ENCODE results near the gene ARHGEF11. TPM values are rescaled to one million over a fixed set of nuclear protein-coding genes. Genes with fewer than 3 reads are reported as not detected.
A peak's percentile ranks its signal among the peaks of the same experiment; 100 is the strongest.

ARHGEF11 gene
- total and polyA plus RNA-seq, 9 of the 15 experiments (the other 6 are each of a cell fraction or from before 2014, with no cell fraction given) = 0.14 to 15.5 (median 9.0) TPM

DNA sequence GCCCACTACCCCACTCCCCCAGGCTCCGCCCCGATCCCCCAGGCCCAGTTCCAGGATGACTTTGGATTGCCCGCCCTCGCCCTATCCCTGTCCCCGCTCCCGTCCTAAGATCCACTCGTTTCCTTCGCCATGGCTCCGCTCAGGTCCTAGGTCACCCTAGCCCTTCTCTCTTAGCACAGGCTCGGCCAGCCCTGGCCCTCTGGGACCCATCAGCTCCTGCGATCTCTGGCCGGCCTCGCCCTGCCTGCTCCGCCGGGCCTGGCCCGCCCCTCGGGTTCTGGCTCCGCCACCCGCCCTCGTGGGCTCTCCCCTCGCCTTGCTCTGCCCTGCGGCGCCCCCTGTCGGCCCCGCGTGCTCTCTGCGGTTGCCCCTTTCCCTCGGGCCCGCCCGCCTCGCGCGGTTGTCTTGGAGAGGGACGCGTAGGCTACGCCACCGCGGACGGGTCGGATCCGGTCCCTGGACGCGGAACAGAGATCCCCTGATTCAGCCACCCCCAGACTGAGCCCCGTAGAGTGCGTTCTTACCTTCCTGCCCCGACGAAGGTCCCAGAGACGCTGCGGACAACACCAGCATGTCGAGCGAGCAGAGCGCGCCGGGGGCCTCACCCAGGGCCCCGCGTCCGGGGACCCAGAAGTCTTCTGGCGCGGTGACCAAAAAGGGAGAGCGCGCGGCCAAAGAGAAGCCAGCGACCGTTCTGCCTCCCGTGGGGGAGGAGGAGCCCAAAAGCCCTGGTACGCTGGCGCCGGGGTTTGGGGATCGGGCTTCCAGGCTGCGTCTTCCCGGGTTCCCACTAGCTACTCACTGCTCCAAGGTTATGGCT is 125.1 kb downstream of the ARHGEF11 start, which contains the start of gene LRRC71 (continued):
- TF ChIP-seq, protein P1, sequence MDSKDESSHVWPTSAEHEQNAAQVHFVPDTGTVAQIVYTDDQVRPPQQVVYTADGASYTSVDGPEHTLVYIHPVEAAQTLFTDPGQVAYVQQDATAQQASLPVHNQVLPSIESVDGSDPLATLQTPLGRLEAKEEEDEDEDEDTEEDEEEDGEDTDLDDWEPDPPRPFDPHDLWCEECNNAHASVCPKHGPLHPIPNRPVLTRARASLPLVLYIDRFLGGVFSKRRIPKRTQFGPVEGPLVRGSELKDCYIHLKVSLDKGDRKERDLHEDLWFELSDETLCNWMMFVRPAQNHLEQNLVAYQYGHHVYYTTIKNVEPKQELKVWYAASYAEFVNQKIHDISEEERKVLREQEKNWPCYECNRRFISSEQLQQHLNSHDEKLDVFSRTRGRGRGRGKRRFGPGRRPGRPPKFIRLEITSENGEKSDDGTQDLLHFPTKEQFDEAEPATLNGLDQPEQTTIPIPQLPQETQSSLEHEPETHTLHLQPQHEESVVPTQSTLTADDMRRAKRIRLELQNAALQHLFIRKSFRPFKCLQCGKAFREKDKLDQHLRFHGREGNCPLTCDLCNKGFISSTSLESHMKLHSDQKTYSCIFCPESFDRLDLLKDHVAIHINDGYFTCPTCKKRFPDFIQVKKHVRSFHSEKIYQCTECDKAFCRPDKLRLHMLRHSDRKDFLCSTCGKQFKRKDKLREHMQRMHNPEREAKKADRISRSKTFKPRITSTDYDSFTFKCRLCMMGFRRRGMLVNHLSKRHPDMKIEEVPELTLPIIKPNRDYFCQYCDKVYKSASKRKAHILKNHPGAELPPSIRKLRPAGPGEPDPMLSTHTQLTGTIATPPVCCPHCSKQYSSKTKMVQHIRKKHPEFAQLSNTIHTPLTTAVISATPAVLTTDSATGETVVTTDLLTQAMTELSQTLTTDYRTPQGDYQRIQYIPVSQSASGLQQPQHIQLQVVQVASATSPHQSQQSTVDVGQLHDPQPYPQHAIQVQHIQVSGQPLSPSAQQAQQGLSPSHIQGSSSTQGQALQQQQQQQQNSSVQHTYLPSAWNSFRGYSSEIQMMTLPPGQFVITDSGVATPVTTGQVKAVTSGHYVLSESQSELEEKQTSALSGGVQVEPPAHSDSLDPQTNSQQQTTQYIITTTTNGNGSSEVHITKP (IDR thresholded peaks at IDR 0.05; ENCODE audit: partially characterized antibody) = no peak
- TF ChIP-seq SMAD4 (CRISPR knock-in tag; conservative IDR thresholded peaks at IDR 0.05) (peak; percentile 68), ZNF324 (CRISPR knock-in tag; IDR thresholded peaks at IDR 0.05) (no peak), GABPA (tag; conservative IDR thresholded peaks at IDR 0.05; ENCODE audit: low read depth) (no peak), POLR2A (conservative IDR thresholded peaks at IDR 0.05) (no peak), ZNF778 (CRISPR knock-in tag; IDR thresholded peaks at IDR 0.05) (no peak), CREBBP (IDR thresholded peaks at IDR 0.05; ENCODE audit: low read depth, low read length) (no peak), ATF1 (CRISPR knock-in tag; IDR thresholded peaks at IDR 0.05) (no peak), ATF1 (tag; IDR thresholded peaks at IDR 0.05) (peak; percentile 39), MBD2 (IDR thresholded peaks at IDR 0.05; ENCODE audit: borderline replicate concordance, low read depth) (no peak), NFYB (IDR thresholded peaks at IDR 0.05; ENCODE audit: extremely low read depth, insufficient read length) (no peak), ZNF354B (CRISPR knock-in tag; IDR thresholded peaks at IDR 0.05) (no peak), PML (IDR thresholded peaks at IDR 0.05; ENCODE audit: low read length) (no peak), HDAC2 (IDR thresholded peaks at IDR 0.05) (no peak), ZNF695 (CRISPR knock-in tag; IDR thresholded peaks at IDR 0.05) (no peak), RBM22 (IDR thresholded peaks at IDR 0.05; ENCODE audit: low read depth, low read length, poor library complexity, severe bottlenecking) (no peak), ZNF174 (CRISPR knock-in tag; IDR thresholded peaks at IDR 0.05) (no peak), FIP1L1 (IDR thresholded peaks at IDR 0.05; ENCODE audit: low read depth, low read length, poor library complexity, severe bottlenecking) (peak; percentile 91), DMBX1 (CRISPR knock-in tag; IDR thresholded peaks at IDR 0.05; ENCODE audit: borderline replicate concordance) (no peak), POLR2H (tag; IDR thresholded peaks at IDR 0.05; ENCODE audit: low read depth) (no peak), ZNF253 (CRISPR knock-in tag; conservative IDR thresholded peaks at IDR 0.05) (no peak), HIVEP1 (CRISPR knock-in tag; IDR thresholded peaks at IDR 0.05) (no peak), ZNF232 (CRISPR knock-in tag; IDR thresholded peaks at IDR 0.05) (no peak), ZEB2 (IDR thresholded peaks at IDR 0.05) (no peak)
- TF ChIP-seq, protein P2, sequence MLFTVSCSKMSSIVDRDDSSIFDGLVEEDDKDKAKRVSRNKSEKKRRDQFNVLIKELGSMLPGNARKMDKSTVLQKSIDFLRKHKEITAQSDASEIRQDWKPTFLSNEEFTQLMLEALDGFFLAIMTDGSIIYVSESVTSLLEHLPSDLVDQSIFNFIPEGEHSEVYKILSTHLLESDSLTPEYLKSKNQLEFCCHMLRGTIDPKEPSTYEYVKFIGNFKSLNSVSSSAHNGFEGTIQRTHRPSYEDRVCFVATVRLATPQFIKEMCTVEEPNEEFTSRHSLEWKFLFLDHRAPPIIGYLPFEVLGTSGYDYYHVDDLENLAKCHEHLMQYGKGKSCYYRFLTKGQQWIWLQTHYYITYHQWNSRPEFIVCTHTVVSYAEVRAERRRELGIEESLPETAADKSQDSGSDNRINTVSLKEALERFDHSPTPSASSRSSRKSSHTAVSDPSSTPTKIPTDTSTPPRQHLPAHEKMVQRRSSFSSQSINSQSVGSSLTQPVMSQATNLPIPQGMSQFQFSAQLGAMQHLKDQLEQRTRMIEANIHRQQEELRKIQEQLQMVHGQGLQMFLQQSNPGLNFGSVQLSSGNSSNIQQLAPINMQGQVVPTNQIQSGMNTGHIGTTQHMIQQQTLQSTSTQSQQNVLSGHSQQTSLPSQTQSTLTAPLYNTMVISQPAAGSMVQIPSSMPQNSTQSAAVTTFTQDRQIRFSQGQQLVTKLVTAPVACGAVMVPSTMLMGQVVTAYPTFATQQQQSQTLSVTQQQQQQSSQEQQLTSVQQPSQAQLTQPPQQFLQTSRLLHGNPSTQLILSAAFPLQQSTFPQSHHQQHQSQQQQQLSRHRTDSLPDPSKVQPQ (CRISPR knock-in tag; IDR thresholded peaks at IDR 0.05; ENCODE audit: borderline replicate concordance) = no peak
- TF ChIP-seq, protein P3, sequence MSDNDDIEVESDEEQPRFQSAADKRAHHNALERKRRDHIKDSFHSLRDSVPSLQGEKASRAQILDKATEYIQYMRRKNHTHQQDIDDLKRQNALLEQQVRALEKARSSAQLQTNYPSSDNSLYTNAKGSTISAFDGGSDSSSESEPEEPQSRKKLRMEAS (CRISPR knock-in tag; IDR thresholded peaks at IDR 0.05) = peak; percentile 93

Measured in K562 (cell line).